B cell (primary cell): ENCODE results near the gene CATSPERE. TPM values are rescaled to one million over a fixed set of nuclear protein-coding genes. Genes with fewer than 3 reads are reported as not detected.

Experiments
- ATAC-seq: fragments of 200-7000 bp; cut with Tn5 transposase; one replicate; pipeline ENCODE4 v1.10.0; 2021; ENCODE audit warnings: low read depth, mild to moderate bottlenecking, moderate number of reproducible peaks, moderate library complexity
- CTCF ChIA-PET: fragments of 350-600 bp; sonication (Branson Sonifier 250); formaldehyde crosslinking; loops from one replicate; lab custom pipeline; 2021; ENCODE audit warnings: antibody characterized with exemption, inconsistent platforms; lab: Charles Lee
- POLR2A ChIA-PET: fragments of 350-600 bp; sonication (Branson Sonifier 250); formaldehyde crosslinking; loops from one replicate; lab custom pipeline; 2021; ENCODE audit warnings: antibody characterized with exemption; lab: Charles Lee
- DNase-seq: peaks from one replicate; pipeline ENCODE4 v3.0.0; 2013
- H2AFZ ChIP-seq: 2 replicates; pipeline ENCODE4 v1.6.1; 2012; ENCODE audit warnings: mild to moderate bottlenecking, low read depth, low read length; ENCODE audit not compliant: insufficient read depth, poor library complexity, severe bottlenecking
- H3K27ac ChIP-seq, 2 donors: 1 replicate in 1 of 2; 2 replicates in 1 of 2; pipeline ENCODE4 v1.5.1; 2012 to 2013; ENCODE audit warnings: low read length in 2 of 2, mild to moderate bottlenecking in 2 of 2, moderate library complexity in 1 of 2
- H3K27me3 ChIP-seq, 4 experiments: fragments of 200-600 bp in 1 of 4; sonication (generic) in 1 of 4; replicated peaks in 1 of 4; 1 replicate in 2 of 4; 2 replicates in 2 of 4; pipeline versions ENCODE4 v1.6.1 to v1.7.0; 2013 to 2016; ENCODE audit warnings: low read length in 3 of 4, mild to moderate bottlenecking in 2 of 4, mixed read lengths in 1 of 4, moderate library complexity in 1 of 4; ENCODE audit not compliant: insufficient read depth in 4 of 4, control insufficient read depth in 3 of 4; ENCODE audit errors: control extremely low read depth in 1 of 4
- H3K36me3 ChIP-seq, 2 experiments: replicated peaks in 1 of 2; 1 replicate in 1 of 2; 2 replicates in 1 of 2; pipeline versions ENCODE4 v1.6.1 to v1.7.1; 2013; ENCODE audit warnings: low read length in 1 of 2; ENCODE audit not compliant: insufficient read depth in 2 of 2, control insufficient read depth in 1 of 2; ENCODE audit errors: control extremely low read depth in 1 of 2, extremely low read depth in 1 of 2
- H3K4me1 ChIP-seq, 2 donors: fragments of 200-600 bp in 1 of 2; sonication (generic) in 1 of 2; 1 replicate in 1 of 2; 2 replicates in 1 of 2; pipeline versions ENCODE4 v1.5.1 to v1.6.1; 2013 to 2017; ENCODE audit warnings: low read length in 2 of 2; ENCODE audit not compliant: control insufficient read depth in 2 of 2, insufficient read depth in 2 of 2
- H3K4me2 ChIP-seq: replicated peaks from 2 replicates; pipeline ENCODE3; 2012; ENCODE audit warnings: mild to moderate bottlenecking, low read depth, low read length; ENCODE audit not compliant: poor library complexity, severe bottlenecking
- H3K4me3 ChIP-seq, 5 experiments: fragments of 200-600 bp in 1 of 5; sonication (generic) in 1 of 5; 1 replicate in 3 of 5; 2 replicates in 2 of 5; pipeline versions ENCODE4 v1.5.1 to v1.7.0; 2011 to 2016; ENCODE audit warnings: low read length in 4 of 5, mild to moderate bottlenecking in 4 of 5, low read depth in 2 of 5, control low read depth in 1 of 5, moderate library complexity in 1 of 5; ENCODE audit not compliant: insufficient read depth in 1 of 5; ENCODE audit errors: control extremely low read depth in 1 of 5, extremely low read depth in 1 of 5
- H3K79me2 ChIP-seq: fragments of 200-600 bp; sonication (generic); one replicate; pipeline ENCODE4 v1.6.0; 2016; ENCODE audit warnings: low read length; ENCODE audit not compliant: control insufficient read depth, insufficient read depth
- H3K9ac ChIP-seq: fragments of 200-600 bp; sonication (generic); 2 replicates; pipeline ENCODE4 v1.6.1; 2017; ENCODE audit warnings: mild to moderate bottlenecking, low read length, moderate library complexity
- H3K9me3 ChIP-seq, 3 donors: one replicate each; pipeline versions ENCODE4 v1.6.1 to v1.7.1; 2013; ENCODE audit warnings: low read length in 2 of 3; ENCODE audit not compliant: control insufficient read depth in 2 of 3, insufficient read depth in 1 of 3; ENCODE audit errors: control extremely low read depth in 1 of 3
- H4K20me1 ChIP-seq: 2 replicates; pipeline ENCODE4 v1.6.0; 2012; ENCODE audit warnings: mild to moderate bottlenecking, low read length; ENCODE audit not compliant: insufficient read depth, control insufficient read depth, poor library complexity, severe bottlenecking
- H3K27ac Mint-ChIP-seq: one replicate; pipeline ENCODE4 v1.8.0; 2021; ENCODE audit warnings: mixed read lengths
- H3K27me3 Mint-ChIP-seq: one replicate; pipeline ENCODE4 v1.8.0; 2021; ENCODE audit warnings: mixed read lengths
- H3K4me1 Mint-ChIP-seq: one replicate; pipeline ENCODE4 v1.8.0; 2021; ENCODE audit warnings: mixed read lengths
- H3K4me3 Mint-ChIP-seq: one replicate; pipeline ENCODE4 v1.8.0; 2021; ENCODE audit warnings: mixed read lengths
- H3K9me3 Mint-ChIP-seq: one replicate; pipeline ENCODE4 v1.8.0; 2022; ENCODE audit warnings: mixed read lengths; ENCODE audit not compliant: insufficient read depth
- EZH2 ChIP-seq: IDR thresholded peaks from 2 replicates; pipeline ENCODE4 v1.6.1; 2012; ENCODE audit warnings: borderline replicate concordance, low read depth, mild to moderate bottlenecking, moderate library complexity, low read length; ENCODE audit not compliant: insufficient read depth, poor library complexity, severe bottlenecking
- WGBS: methylation state at CpG from one replicate; pipeline ENCODE4 v1.1.5; 2013; ENCODE audit warnings: missing lambda C conversion rate; ENCODE audit not compliant: insufficient coverage; 5-methylcytosine and 5-hydroxymethylcytosine counted together
- intact Hi-C: fragments of 100-400 bp; cut with micrococcal nuclease; formaldehyde crosslinking; loops from one replicate; pipeline ENCODE4 v1.10.0; 2022
- polyA plus RNA-seq: library from polyadenylated mRNA; depleted of rRNA; stranded (reverse); fragments of >200 nt; gene quantifications from 2 replicates; pipeline ENCODE4 v1.2.3, GENCODE V29; 2012
- total RNA-seq, 2 donors: library from RNA; stranded (reverse); fragments of 120-200 nt in 1 of 2; gene quantifications; 1 replicate in 1 of 2; 2 replicates in 1 of 2; pipeline versions ENCODE4 v1.2.3 to v1.2.4, GENCODE V29; 2013 to 2022
- TF ChIP-seq, protein P1 (sequence below): fragments of 200-600 bp; IDR thresholded peaks from one replicate; pipeline ENCODE4 v1.8.0; 2022; ENCODE audit warnings: antibody characterized with exemption, mild to moderate bottlenecking

The CATSPERE gene
- total and polyA plus RNA-seq, 2 donors (not counting 1 experiment from before 2014, with no cell fraction given) = 0.82 to 3.1 TPM

DNA sequence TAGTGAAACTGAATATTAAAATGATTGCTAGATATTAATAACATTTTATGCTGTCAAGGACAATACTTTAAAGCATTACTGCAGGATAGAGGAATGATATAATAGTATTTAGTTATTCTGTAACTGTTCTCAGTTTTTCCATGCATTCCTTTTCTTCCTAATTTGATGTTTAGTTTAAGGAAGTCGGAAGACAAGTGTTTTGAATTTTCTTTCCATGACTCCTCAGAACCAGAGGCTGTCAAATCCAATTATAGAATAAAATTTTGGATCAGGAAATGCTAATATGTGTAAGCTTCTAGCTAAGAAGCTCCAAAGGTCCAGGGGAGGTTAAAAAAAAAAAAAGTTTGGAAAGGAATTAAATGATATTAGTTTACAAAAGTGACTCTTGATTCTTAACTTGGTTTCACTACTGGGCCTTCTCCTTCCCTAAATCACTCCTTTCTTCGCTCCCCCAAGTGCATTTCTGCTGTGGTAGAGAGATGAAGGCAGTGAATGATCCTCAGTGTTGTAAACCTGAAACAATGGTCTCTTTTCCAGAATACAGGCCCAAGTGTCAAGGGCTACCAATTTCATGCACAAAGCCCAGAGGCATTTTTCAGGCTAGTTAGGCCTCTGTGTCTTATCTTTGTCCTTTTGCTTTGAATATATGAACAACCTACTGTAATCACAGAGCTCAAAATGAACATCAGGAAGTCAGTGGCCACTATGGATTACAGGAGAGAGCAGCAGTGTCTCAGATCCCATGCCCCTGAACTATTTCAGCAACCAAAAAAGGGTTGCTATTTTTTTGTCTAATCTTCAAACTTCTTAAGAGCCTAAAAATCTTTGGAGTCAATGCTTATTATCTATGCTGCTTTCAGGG is 15.5 kb upstream of the CATSPERE start:
- H4K20me1 ChIP-seq = peaks cover 52% of the 10 kb centered on the region
- peaks cover 99% of the 10 kb centered on the region for H3K79me2 ChIP-seq
- WGBS = no CpG with 5 or more reads among the region's 2 CpGs
- ChIA-PET POLR2A (no interaction called here), CTCF (no interaction called here)
- H3K36me3 ChIP-seq = peaks cover 3 to 13% of the 10 kb centered on the region in 2 experiments
- H3K4me3 ChIP-seq = no peak overlapping the region
- H3K4me3 Mint-ChIP-seq = no peak overlapping the region
- H3K27me3 ChIP-seq = no peaks in the 10 kb centered on the region
- intact Hi-C loops = no loop called here
- H3K9me3 Mint-ChIP-seq = no peaks in the 10 kb centered on the region
- H3K4me1 ChIP-seq = peaks cover 13 to 14% of the 10 kb centered on the region in 2 donors
- ATAC-seq = no peak
- no peaks in the 10 kb centered on the region for H3K27me3 Mint-ChIP-seq
- peak overlapping the region; percentile 66 for H3K27ac Mint-ChIP-seq
- DNase-seq = no peak
- no peak overlapping the region for H3K9ac ChIP-seq
- H2AFZ ChIP-seq = no peak overlapping the region
- peaks cover 53% of the 10 kb centered on the region for H3K4me1 Mint-ChIP-seq
- H3K4me2 ChIP-seq = no peak overlapping the region
- H3K9me3 ChIP-seq = no peaks in the 10 kb centered on the region
- TF ChIP-seq, protein P1, sequence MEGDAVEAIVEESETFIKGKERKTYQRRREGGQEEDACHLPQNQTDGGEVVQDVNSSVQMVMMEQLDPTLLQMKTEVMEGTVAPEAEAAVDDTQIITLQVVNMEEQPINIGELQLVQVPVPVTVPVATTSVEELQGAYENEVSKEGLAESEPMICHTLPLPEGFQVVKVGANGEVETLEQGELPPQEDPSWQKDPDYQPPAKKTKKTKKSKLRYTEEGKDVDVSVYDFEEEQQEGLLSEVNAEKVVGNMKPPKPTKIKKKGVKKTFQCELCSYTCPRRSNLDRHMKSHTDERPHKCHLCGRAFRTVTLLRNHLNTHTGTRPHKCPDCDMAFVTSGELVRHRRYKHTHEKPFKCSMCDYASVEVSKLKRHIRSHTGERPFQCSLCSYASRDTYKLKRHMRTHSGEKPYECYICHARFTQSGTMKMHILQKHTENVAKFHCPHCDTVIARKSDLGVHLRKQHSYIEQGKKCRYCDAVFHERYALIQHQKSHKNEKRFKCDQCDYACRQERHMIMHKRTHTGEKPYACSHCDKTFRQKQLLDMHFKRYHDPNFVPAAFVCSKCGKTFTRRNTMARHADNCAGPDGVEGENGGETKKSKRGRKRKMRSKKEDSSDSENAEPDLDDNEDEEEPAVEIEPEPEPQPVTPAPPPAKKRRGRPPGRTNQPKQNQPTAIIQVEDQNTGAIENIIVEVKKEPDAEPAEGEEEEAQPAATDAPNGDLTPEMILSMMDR = no peak
- peak overlapping the region in 1 of 2 donors; percentile 16 for H3K27ac ChIP-seq

DNA sequence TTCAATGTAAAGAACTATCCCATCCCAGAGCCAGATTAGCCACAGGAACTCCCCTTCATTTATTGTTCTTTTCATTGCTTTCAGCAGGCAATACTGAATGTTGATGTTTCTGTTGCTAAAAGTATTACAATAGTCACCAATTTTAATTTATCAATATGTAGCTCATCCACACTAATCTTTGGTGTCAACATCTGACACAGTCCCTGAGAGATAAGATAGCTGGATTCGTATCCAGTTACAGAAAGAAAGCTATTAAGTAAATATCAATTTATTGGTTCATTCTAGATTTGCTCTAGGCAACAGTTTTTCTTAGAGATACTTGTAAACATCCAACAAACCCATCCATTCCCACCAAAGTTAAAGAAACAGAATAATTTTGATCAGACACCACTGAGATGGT is 14.0 kb upstream of the CATSPERE start:
- no CpG with 5 or more reads among the region's 1 CpG for WGBS

More for the DNA sequence above, 14.0 kb upstream of the CATSPERE start:
- ChIA-PET CTCF (no interaction called here), POLR2A (no interaction called here)
- H3K27ac ChIP-seq = no peak overlapping the region
- H3K4me1 Mint-ChIP-seq = peaks cover 56% of the 10 kb centered on the region
- no peak for ATAC-seq
- intact Hi-C loops = no loop called here
- H3K27ac Mint-ChIP-seq = no peak overlapping the region
- peaks cover 37% of the 10 kb centered on the region for H4K20me1 ChIP-seq
- no peak overlapping the region for H3K9ac ChIP-seq
- TF ChIP-seq EZH2 = no peak
- TF ChIP-seq, protein P1 = no peak
- peak overlapping the region; percentile 14 for H3K4me2 ChIP-seq
- H3K4me1 ChIP-seq = peaks cover 13 to 14% of the 10 kb centered on the region in 2 donors
- H3K9me3 Mint-ChIP-seq = no peaks in the 10 kb centered on the region
- no peak overlapping the region for H3K4me3 ChIP-seq
- peaks cover 90% of the 10 kb centered on the region for H3K79me2 ChIP-seq
- H3K4me3 Mint-ChIP-seq = no peak overlapping the region
- no peak for DNase-seq
- H2AFZ ChIP-seq = no peak overlapping the region
- H3K9me3 ChIP-seq = no peaks in the 10 kb centered on the region
- peaks cover 3 to 13% of the 10 kb centered on the region in 2 experiments for H3K36me3 ChIP-seq
- no peaks in the 10 kb centered on the region for H3K27me3 ChIP-seq
- H3K27me3 Mint-ChIP-seq = no peaks in the 10 kb centered on the region
